HG02610 (cell line): Measurements from ENCODE around the gene C14orf93.

Experiments
- ATAC-seq: cut with Tn5 transposase; IDR thresholded peaks from one replicate; pipeline ENCODE4 v1.9.1; 2021; ENCODE audit warnings: mild to moderate bottlenecking, moderate library complexity; ENCODE audit not compliant: unreplicated experiment

Gene C14orf93, protein sequence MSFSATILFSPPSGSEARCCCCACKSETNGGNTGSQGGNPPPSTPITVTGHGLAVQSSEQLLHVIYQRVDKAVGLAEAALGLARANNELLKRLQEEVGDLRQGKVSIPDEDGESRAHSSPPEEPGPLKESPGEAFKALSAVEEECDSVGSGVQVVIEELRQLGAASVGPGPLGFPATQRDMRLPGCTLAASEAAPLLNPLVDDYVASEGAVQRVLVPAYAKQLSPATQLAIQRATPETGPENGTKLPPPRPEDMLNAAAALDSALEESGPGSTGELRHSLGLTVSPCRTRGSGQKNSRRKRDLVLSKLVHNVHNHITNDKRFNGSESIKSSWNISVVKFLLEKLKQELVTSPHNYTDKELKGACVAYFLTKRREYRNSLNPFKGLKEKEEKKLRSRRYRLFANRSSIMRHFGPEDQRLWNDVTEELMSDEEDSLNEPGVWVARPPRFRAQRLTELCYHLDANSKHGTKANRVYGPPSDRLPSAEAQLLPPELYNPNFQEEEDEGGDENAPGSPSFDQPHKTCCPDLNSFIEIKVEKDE

DNA sequence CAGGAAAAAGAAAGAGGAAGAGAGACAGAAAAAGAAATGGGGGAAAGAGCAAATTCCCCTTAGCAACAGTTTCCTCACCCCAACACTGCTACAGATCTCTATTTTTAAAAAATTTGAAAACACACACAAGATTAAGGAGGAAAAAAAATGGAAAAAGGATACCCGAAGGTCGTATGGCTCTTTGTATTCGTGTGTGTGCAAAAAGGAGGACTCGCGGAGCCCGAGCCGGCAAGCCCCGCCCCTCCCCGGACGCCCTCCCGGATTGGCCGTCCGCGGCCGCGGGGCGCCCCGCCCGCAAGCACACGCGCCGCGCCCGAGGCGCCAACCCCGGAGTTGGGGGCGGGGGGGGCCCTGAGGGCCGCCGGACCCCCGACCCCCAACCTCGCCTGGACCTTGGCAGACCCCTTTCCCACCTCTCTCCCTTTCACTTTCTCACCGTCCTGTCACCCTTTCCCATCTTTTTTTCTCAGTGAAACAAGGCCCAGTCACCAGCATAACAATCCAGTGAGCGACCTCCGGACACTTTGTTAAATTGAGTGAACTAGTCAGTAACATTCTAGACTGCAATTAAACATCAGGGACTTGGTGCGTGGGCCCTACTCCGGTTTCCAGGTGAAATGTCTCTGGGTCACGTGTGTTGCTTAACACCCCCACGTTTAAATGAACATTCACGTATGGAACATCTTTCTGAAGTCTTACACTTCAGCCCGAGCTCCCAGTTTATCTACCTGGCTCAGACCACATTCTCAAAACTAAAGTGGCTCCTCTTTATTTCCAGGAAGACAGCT, at the start of gene C14orf93:
Gene C14orf93 (minus strand): TSS at position 205 of the 788 bp plus-strand sequence. CDS start 11,120 bp downstream, outside the sequence.
- ATAC-seq: peak; percentile 39

DNA sequence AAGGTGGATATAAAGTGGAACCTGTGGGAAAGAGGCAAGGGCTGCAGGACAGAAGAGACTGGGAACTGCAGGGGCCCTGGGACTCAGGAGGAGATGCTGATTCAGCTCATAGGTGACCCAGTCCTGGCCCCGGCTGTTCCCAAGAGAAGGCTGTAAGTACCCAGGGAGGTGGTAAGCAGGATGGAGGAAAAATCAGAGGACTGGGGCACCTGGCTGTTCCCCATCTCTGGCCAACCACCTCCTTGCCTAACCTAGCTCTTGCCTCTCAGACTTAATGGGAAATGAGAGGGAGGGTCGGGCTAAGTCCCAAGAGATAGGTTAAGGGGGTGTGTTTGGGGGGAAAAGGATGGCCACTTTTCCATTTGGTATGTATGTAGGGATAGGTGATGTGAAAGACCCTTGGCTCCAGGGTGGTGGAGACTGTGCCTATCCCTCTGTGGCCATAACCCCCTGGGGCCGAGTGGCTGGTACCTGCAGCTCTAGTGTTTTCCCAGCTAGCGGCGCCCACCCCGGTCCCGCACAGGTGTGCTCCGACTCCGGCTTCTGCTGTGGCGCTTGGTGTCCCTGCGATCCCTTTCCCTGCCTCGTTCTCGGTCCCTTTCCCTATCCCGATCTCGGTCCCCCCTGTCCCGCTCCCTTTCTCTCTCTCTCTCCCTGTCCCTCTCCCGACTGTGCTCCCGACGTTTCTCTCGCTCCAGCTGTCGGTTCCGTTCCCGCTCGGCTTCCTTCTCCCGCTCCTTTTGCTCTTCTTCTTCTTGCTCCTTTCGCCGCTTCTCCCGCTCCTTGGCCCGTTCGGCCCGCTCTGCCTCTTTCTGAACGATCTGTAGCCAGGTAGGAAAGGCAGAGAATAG, 48.9 kb upstream of the C14orf93 start:
- ATAC-seq: no peak

DNA sequence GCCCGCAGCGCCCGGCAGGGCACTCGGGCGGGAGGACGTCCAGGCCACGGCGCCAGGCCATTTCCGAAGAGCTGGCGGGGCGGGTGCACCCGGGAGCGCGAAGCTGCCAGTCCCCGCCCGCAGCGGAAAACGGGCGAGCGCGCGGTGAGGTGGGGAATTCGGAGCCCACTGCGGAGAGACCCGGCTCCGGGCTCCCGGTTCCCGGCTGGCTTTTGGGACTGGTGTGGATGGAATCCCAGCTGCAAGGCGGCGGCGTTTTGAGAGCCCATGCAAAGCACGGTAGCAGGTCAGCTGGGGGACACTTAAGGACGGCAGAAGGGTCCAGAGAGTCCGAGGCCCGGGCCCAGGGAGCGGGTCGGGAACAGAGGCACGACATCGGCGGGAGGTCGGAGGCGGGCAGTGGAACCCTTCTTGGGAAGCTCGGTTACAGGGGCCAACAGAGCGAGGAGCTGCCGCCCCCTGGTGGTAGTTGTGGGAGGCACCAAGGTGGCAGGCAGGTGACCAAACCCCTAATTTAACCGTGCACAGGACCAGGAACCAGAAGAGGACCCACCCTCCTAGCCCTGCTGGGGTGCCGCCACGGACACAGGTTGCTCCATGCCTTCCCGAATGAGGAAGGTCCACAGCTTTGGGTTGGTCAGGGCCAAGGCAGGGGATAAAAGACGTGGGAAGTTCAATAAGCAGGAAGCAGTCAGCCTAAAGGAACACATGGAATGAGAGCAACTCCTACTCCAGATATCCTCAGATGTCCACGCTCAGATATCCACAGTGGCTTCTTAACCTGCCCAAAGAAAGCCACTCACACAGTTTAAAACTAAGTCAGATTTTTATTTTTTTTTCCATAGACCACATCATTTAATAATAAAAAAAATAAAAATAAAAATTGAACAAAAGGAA, 48.1 kb upstream of the C14orf93 start:
- ATAC-seq: peak; percentile 49

DNA sequence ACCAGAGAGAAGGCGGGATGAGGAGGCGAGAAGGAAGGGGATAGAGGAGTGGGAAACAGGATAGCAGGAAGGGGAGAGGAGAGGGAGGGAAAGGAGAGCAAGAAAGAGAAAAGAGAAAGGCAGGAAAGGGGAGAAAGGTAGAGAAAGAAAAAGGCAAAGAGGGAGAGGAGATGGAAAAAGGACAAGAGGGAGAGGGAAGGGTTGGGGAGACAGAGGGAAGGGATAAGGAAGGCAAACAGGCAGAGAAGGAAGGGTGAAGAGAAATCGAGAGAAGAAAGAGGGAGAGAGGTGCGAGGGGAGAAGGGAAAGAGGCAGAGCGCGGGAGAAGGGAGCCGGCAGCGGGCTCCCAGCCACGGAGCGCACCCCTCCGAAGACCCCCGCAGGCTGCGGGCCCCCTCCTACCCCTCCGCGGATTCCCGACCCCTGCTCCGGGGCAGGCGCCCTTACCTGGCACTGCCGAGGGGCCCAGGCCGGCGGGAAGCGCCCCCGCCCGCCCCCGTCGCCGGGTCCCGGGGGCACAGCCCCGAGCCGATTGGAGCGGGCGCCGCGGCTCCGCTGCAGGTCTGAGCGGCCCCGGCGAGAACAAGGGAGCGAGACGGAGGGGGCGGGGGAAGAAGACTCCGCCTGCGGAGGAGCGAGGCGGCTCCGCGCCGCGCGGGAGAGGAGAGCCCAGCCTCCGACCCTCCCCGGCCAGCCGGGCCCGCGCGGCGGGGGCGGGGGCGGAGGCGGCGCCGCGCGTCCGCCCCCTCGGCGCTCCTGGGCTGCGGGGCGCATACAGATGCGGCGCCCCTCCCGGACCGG, 47.2 kb upstream of the C14orf93 start, which contains the start of gene CDH24:
Gene CDH24 (minus strand): TSS at position 565 of the 801 bp plus-strand sequence. CDS start 1,787 bp downstream, outside the sequence.
- ATAC-seq: no peak

DNA sequence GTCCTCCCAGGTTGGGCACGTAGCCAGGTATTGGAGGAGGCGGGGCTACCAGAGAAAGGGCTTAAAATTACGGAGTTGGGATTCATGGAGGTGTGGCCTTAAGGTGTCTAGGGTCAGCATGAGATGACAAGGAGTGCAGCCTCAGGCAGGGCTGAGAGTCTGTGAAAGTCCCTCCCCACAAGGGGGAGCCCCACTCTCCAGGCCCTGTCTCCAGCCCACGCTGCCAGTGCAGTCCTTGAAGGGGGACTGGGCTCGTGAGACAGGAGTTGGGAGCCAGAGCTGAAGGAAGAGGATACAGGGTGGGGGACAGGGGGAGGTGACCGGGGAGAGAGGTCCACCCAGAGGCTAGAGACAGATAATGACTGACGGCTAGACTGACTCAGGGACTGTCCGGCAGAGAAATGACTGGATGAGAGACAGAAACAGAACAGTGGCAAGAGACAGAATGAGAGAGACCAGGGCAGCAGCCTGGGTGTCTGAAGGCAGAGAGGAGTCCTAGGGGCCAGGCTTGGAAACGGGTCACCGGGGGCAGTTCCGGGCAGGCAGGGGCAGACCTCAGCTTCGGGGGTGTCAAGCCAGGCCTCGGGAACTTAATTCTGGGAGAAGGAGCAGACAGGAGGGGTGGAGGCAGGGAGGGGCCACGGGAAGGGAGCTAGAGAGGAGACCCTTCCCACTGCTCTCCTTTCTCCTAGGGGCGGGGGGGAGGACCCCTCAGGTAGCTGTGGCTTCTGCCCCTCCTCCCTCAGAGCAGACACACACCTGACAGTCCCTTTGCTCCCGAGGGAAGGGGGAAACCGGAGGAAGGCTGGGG, 46.4 kb upstream of the C14orf93 start:
- ATAC-seq: peak; percentile 55

DNA sequence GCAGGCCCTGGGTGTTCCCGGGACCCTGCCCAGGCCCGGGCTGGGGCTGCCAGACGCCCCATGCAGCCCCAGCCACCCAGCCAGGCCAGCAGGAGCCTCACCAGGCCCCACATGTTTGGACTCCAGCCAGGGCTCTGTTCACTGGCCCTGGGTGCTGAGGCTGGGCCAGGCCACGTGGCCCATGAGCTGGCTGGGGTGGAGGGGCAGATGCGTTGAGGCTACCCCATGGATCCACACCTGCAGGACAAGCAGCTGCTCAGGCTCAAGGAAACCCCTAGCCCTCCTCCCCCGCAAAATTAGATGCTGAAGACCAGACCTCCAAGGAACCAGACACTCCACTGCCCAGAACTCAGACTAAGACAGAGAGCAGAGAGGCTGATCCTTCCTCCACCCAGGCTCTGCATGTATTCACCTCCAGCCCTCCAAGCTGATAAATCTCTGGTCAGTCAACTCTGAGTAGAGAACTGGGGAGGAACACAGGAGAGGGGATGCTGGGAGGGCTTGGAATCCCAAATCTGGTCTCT, 45.7 kb upstream of the C14orf93 start:
- no peak for ATAC-seq

DNA sequence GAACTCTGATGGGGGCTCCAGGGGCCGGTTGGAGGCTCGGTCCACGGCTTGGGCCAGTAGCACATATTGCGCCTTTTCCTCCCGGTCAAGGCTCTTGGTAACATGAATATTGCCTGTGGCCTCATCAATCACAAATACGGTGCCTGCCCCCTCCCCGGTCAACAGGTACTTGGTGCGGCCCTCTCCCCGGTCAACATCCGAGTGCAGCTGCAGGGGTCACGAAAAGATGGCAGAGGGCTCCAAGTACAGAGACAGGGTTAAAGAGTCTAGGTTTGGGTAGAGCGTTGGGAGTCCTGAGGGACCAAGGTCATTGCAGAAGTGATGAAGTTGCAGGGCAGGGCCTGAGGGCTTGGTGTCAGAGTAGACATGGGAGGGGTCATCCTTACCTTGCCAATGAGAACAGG, 45.2 kb upstream of the C14orf93 start:
- ATAC-seq: no peak

DNA sequence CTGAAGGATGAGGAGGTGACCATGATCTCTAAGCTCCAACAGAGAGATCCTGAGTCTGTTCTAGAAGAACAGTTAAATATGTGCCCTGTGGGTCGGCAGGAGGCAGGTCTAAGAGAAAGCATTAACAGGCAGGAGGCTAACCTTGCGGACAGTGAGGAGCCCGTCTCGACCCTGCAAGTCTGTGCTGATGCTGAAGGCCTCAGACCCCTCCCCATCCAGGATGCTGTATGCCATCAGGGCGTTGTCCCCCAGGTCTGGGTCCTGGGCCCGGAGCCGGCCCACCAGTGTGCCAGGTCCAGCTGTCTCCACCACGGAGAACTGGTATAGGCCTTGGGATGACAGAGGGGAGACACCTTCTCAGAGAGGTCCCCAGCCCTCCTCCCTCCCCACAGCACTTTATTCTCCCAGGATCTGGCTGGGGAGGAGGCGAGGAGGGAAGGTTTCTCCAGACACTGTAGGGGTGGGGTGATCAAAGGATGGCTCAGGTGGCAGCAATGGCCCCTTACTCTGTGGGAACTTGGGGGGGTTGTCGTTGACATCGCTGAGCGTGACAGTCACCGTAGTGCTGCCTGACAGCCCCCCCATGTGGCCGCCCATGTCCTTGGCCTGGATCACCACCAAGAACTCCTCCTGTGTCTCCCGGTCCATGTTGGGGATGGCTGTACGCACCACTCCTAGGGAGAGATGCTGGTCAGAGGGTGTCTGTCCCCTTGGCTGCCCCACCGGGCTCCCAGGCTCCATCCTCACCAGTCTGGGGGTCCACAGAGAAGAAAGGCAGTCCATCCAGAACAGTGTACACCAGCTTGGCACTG, 44.3 kb upstream of the C14orf93 start:
- ATAC-seq: no peak

DNA sequence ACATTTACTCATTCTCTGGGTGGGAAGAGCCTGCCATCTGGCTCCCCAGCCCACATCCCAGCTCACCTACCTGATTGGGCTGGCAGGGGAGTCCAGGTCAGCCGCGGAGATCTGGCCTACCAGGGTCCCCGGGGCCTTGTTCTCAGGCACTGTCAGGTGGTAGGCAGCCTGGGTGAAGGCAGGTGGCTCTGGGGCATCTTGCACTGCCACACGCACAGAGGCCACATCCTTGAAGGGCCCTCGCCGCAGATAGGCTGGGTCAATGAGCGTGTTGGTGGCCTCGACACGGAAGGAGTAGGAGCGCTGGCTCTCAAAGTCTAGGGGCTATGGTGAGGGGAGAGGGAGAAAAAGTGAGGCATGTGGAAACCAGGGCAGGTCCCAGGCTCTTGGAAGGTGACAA, 43.5 kb upstream of the C14orf93 start:
- ATAC-seq: no peak

DNA sequence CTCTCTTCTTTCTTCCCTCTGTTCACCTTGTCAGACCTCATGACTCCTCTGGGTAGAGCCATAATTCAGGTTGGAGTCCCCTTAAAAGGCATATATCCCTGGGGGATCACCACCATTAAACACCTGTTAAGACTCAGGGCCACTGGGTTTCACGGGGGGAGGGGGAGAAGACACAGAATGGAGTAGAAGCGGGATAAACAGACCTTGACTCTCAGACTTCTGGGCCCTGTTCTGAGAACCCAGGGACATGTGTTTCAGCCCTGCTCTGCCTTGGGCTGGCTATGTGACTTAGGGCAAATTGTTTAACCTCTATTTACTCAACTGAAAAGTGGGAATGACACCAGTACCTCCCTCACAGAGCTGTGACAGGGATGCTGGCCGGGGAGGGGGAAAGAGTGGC, 42.7 kb upstream of the C14orf93 start:
- no peak for ATAC-seq

DNA sequence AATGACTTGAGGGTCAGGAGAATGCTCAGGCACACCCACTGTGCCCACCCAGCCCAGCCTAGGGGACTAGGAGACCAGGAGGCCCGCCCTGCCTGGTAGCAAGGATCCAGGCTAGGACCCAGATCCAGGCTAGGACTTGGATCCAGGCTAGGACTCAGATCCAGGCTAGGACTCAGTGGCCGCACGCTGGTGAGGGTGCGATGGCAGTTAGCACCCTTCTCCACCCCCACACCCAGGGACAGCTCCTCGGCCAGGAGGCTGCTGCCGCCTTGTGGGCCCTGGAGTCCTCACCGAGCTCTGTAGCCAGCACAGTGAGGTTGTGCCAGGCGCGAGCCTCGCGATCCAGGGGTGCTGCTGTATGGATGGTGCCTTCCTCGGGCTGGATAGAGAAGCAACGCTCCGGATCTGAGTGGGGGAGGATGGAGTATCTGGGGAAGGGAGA, 42.3 kb upstream of the C14orf93 start:
- no peak for ATAC-seq

DNA sequence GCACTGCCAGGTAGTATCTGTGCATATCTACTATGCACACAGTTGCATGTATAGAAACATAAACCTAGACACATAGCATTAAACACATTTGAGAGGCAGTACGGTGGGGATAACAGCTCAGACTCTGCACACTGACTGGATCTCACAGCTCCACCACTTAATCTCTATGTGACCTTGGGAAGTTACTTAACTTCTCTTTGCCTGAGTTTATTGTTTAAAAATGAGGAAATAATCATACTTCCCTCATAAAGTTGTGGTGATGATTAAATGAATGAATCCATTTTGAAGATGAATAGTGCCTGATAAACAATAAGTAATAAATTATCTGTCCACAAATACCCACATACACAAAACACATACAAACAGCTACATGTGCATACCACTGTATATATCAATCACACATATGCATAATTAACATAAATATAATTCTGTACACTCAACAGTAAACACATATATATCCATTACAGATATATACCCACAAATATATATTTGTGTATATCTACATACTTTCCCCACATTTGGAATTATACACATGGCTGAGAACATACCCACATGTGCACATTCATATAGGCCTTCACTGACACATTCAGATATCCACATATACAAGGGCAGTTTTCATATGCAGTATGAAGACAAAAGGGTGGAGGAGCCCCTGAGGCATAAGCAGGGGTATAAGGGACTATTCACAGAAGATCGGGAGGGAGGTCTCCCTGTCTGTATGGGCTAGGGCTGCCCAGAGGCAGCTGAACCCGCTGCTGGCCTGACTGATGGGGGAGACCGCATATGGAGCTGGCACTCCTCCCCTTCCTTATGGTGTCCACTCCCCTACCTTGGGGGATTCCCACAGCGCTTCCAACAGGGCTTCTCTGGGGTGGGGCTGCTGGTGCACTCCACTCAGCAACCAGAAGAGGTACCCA, 41.5 kb upstream of the C14orf93 start:
- no peak for ATAC-seq

DNA sequence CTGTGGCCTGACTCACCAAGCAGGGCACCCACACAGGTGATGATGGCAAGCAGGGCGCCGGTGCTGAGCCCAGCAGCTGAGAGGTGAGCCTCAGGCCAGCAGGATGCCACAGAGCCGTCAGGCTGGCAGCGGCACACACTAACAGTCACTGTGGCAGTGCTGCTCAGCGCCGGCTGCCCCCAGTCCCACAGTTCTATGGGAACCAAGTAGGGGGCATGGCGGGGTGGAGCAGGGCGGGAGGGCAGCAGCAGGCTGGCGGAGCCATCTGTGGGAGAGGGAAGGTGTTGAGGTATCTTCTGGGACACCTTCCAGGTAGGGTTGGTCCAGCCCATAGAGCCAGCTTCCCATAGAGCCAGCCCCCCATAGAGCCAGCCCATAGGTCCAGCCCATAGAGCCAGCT, 39.1 kb upstream of the C14orf93 start:
- no peak for ATAC-seq

DNA sequence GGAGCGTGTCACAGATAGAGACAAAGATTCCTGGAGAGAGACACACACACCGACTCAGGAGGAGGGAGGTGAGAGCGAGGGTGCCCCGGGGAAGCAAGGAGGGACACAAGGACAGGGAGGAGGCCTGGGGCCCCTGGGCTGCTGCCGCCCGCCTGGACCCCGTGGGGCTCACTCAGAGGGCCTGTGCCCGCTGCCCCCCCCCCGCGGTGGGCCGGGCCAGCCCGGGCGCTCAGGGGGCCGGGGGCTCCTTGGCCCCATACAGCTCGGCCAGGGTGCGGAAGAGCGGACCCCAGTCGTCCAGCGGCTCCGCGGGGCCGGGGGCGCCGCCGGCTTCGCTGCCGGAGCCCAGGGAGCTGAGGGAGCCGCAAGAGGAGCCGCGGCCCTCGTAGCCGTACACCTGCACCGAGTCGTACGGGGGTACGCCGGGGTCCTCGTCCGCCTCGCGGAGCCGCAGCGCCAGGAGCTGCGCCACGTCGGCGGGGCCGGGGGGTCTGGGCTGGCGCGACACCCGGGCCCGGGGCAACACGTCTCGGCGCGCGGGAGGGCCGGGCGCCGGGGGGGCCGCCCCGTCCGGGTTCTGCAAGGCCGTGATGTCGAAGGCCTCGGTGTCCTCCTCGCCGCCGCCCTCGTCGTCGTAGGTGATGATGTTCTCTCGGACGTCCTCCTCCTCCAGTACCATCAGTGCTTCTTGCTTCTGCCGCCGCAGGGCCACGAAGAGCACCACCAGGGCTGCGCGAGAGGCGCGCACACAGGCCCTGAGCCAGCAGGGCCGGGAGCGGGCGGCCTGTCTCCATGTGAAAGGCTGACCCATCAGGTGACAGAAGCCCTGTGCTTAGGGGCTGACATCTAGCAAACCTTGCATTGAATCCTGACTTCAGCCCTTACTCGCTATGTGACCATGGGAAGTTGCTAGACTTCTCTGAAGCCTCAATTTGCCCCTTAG, 38.1 kb upstream of the C14orf93 start:
- no peak for ATAC-seq
